ENCODE data around the gene IVNS1ABP.
"Not testable (repeated sequence)": the region's sequence is repeated elsewhere in the genome, so short reads cannot be mapped to it uniquely, and the experiment has no call there.

The IVNS1ABP gene

DNA sequence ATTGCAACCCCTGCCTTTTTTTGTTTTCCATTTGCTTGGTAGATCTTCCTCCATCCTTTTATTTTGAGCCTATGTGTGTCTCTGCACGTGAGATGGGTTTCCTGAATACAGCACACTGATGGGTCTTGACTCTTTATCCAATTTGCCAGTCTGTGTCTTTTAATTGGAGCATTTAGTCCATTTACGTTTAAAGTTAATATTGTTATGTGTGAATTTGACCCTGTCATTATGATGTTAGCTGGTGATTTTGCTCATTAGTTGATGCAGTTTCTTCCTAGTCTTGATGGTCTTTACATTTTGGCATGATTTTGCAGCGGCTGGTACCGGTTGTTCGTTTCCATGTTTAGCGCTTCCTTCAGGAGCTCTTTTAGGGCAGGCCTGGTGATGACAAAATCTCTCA, 61.4 kb downstream of the IVNS1ABP start:
- DNase-seq (ENCODE audit: low read depth in 3 of 3), result not testable (repeated sequence)

DNA sequence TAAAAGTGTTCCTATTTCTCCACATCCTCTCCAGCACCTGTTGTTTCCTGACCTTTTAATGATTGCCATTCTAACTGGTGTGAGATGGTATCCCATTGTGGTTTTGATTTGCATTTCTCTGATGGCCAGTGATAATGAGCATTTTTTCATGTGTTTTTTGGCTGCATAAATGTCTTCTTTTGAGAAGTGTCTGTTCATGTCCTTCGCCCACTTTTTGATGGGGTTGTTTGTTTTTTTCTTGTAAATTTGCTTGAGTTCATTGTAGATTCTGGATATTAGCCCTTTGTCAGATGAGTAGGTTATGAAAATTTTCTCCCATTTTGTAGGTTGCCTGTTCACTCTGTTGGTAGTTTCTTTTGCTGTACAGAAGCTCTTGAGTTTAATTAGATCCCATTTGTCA, 64.6 kb downstream of the IVNS1ABP start:
- DNase-seq (ENCODE audit: low read depth in 3 of 3), result not testable (repeated sequence)

DNA sequence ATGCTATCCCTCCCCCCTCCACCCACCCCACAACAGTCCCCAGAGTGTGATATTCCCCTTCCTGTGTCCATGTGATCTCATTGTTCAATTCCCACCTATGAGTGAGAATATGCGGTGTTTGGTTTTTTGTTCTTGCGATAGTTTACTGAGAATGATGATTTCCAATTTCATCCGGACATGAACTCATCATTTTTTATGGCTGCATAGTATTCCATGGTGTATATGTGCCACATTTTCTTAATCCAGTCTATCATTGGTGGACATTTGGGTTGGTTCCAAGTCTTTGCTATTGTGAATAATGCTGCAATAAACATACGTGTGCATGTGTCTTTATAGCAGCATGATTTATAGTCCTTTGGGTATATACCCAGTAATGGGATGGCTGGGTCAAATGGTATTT, 65.1 kb downstream of the IVNS1ABP start:
- not testable (repeated sequence) for DNase-seq (ENCODE audit: low read depth in 3 of 3)

DNA sequence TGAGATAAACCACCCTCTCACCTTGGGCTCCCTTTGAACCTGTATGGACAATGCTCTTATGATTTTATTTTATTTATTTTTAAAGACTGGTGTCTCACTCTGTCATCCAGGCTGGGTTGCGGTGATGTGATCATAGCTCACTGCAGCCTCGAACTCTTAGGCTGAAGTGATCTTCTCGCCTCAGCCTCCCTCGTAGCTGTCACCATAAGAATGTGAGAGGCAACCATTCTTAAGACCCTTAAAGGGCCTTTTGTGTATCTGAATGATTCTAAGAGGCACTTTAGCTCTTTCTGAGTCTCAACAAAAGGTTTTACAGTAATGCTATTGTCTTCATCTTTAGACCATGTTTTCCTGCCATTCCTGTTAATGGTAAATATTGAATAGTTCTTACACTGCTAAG, 67.0 kb downstream of the IVNS1ABP start:
- DNase-seq (ENCODE audit: low read depth in 3 of 3), result no peak

DNA sequence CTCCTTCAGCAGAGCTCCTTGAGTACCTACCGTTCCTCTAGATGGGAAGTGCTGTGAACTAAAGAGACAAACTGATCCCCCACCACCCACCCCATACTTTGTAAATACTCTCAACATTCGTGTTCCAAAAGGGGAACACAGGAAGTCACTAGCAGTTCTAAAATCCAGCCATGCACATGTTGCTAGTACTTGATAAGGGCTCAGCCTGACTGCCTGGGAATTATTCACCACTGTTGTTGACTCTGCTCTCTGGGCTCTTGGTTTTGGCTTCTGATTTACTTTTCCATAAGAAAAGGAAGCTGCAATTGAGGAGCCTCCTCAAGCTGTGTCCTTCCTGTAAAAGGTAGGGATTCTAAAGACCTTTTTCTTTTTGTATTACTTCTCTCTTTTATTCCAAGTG, 67.5 kb downstream of the IVNS1ABP start:
- DNase-seq (ENCODE audit: low read depth in 3 of 3), result no peak

Data from stimulated activated CD4-positive, alpha-beta T cell treated with anti-CD3 and anti-CD28 coated beads, TNF-alpha, amount 100 ng/mL, for 4 hours (primary cell).